Ovary (tissue), 9 donors: ENCODE results near the gene TOB1. TPM values are rescaled to one million over a fixed set of nuclear protein-coding genes. Genes with fewer than 3 reads are reported as not detected.

Experiments used
- DNase-seq, 5 donors: peaks; one replicate each; pipeline ENCODE4 v3.0.0-alpha.2; 2019 to 2020
- H3K27ac ChIP-seq, 2 donors: fragments of 200-600 bp; one replicate each; pipeline versions ENCODE4 v1.5.1 to v1.8.0; 2019 to 2022
- H3K27me3 ChIP-seq: fragments of 200-600 bp; one replicate; pipeline ENCODE4 v1.8.0; 2022
- H3K36me3 ChIP-seq: fragments of 200-600 bp; sonication (generic); one replicate; pipeline ENCODE4 v1.5.1; 2019
- H3K4me1 ChIP-seq: one replicate; pipeline ENCODE4 v1.8.1; 2013; ENCODE audit warnings: mild to moderate bottlenecking, moderate library complexity; ENCODE audit not compliant: insufficient read depth
- H3K4me3 ChIP-seq: fragments of 200-600 bp; sonication (generic); one replicate; pipeline ENCODE4 v1.5.1; 2017
- H3K9me3 ChIP-seq, 2 donors: fragments of 200-600 bp in 1 of 2; sonication (generic) in 1 of 2; one replicate each; pipeline versions ENCODE4 v1.5.1 to v1.8.1; 2013 to 2019; ENCODE audit warnings: mild to moderate bottlenecking in 1 of 2, moderate library complexity in 1 of 2
- CTCF ChIP-seq, 3 donors: fragments of 450-650 bp in 2 of 3; fragments of 200-600 bp in 1 of 3; IDR thresholded peaks; one replicate each; pipeline versions ENCODE4 v1.5.1 to v1.8.0; 2016 to 2022; ENCODE audit warnings: antibody characterized with exemption in 3 of 3, mild to moderate bottlenecking in 1 of 3
- EP300 ChIP-seq: sonication (generic); formaldehyde crosslinking; IDR thresholded peaks from one replicate; pipeline ENCODE4 v1.6.1; 2017; ENCODE audit warnings: antibody characterized with exemption
- POLR2A ChIP-seq: fragments of 450-650 bp; IDR thresholded peaks from one replicate; pipeline ENCODE4 v1.6.1; 2017; ENCODE audit warnings: antibody characterized with exemption, mild to moderate bottlenecking, moderate library complexity
- WGBS, 3 donors: extraction: QIAGEN DNeasy Blood & Tissue Kit in 1 of 3; methylation state at CpG; one replicate each; pipeline versions ENCODE4 v1.1.5 to v1.1.7; 2013 to 2017; 5-methylcytosine and 5-hydroxymethylcytosine counted together
- intact Hi-C, 4 donors: fragments of 100-400 bp; cut with DNase I; formaldehyde crosslinking; loops; one replicate each; pipeline versions ENCODE4 v1.11.0 to v1.15.1; 2022 to 2023
- polyA plus RNA-seq, 2 donors: library from polyadenylated mRNA; stranded (reverse); fragments of 200-250 nt in 1 of 2; fragments of 350-450 nt in 1 of 2; fragmentation: Illumina TruSeq in 1 of 2; extraction: RNeasy Lipid Tissue Mini Kit (QIAGEN cat#74804) in 1 of 2; gene quantifications; one replicate each; pipeline ENCODE4 v1.2.3, GENCODE V29; 2013 to 2014
- total RNA-seq, 7 donors: library from RNA; depleted of rRNA in 2 of 7; stranded (reverse); fragments of >200 nt in 2 of 7; fragmentation: NEBNext Ultra II Directional in 3 of 7; extraction: Animal tissue kit (Norgen Biotek cat#: 25700) in 3 of 7; gene quantifications; one replicate each; pipeline versions ENCODE4 v1.1.0 to v1.2.4, GENCODE V29; 2016 to 2023
- donor health status: DM: no; HTN: no; CAD: no; lungs with moderate emphysema.
- donor health status: DM: no; HTN: no; CAD: no.
- donor health status: Bipolar disorder and iron deficiency.
- donor health status: DM: yes; HTN: yes; CAD: no.
- donor health status: DM: no; HTN: no; CAD: no.
- donor health status: DM: yes; HTN: yes; CAD: no.

TOB1 gene
- total and polyA plus RNA-seq, 9 donors = 19.6 to 150 (median 72.1) TPM

- Histone ChIP-seq H3K9me3 (no peaks in the 10 kb centered on the region), H3K27ac (peak overlapping the region in 1 of 2 donors; percentile 45), H3K36me3 (no peaks in the 10 kb centered on the region), H3K27me3 (no peaks in the 10 kb centered on the region), H3K4me1 (no peaks in the 10 kb centered on the region), H3K4me3 (no peak overlapping the region)
- 71 to 77% (median 75%) methylated on average over 9 of the region's 9 CpGs for WGBS, 3 donors
- DNase-seq = peak in 1 of 5 donors; percentile 29
- intact Hi-C loops = loop anchor here in 3 of 4 donors (2.0 to 10.0 kb wide), 6 partner anchors 55 to 358 kb away; partner anchors contain the start of genes SPAG9 (in 1 of the 3) and SPATA20 (in 1 of the 3)
- TF ChIP-seq POLR2A = no peak
- TF ChIP-seq EP300 = no peak
- TF ChIP-seq CTCF (IDR thresholded peaks at IDR 0.05) = no peak
Observed at GRCh38 chr17:50842506-50843149, 23.5 kb downstream of the TOB1 start.

GRCh38 chr17:50841949-50842354 is 24.2 kb downstream of the TOB1 start:
- DNase-seq = peak; percentile 68 to 89 (median 84)
- H3K9me3 ChIP-seq = no peaks in the 10 kb centered on the region
- H3K27ac ChIP-seq = peak overlapping the region; percentile 5 to 45
- no peaks in the 10 kb centered on the region for H3K4me1 ChIP-seq
- intact Hi-C loops = loop anchor here (2.0 to 10.0 kb wide), 7 partner anchors 55 to 357 kb away; partner anchors contain the start of genes SPAG9 (in 1 of the 4) and SPATA20 (in 1 of the 4)
- H3K4me3 ChIP-seq = no peak overlapping the region
- TF ChIP-seq POLR2A (no peak), EP300 (no peak), CTCF (IDR thresholded peaks at IDR 0.05) (peak; percentile 60 to 85 (median 80))
- no peaks in the 10 kb centered on the region for H3K27me3 ChIP-seq
- WGBS, 3 donors = 14 to 19% (median 15%) methylated on average over 8 of the region's 8 CpGs
- no peaks in the 10 kb centered on the region for H3K36me3 ChIP-seq

GRCh38 chr17:50841277-50841948 is 24.7 kb downstream of the TOB1 start:
- Histone ChIP-seq H3K27ac (peak overlapping the region; percentile 5 to 45), H3K9me3 (no peaks in the 10 kb centered on the region), H3K27me3 (no peaks in the 10 kb centered on the region), H3K36me3 (no peaks in the 10 kb centered on the region), H3K4me3 (no peak overlapping the region), H3K4me1 (no peaks in the 10 kb centered on the region)
- 72 to 73% (median 73%) methylated on average over 11 of the region's 11 CpGs for WGBS, 3 donors
- peak in 1 of 5 donors; percentile 29 for DNase-seq
- intact Hi-C loops = loop anchor here in 3 of 4 donors (2.0 to 10.0 kb wide), 6 partner anchors 54 to 357 kb away; partner anchors contain the start of genes SPAG9 (in 1 of the 3) and SPATA20 (in 1 of the 3)
- no peak for TF ChIP-seq EP300
- no peak for TF ChIP-seq POLR2A
- TF ChIP-seq CTCF (IDR thresholded peaks at IDR 0.05) = no peak

- Histone ChIP-seq H3K27ac (no peak overlapping the region), H3K36me3 (no peaks in the 10 kb centered on the region), H3K4me3 (no peak overlapping the region), H3K4me1 (peaks cover 5% of the 10 kb centered on the region), H3K9me3 (no peaks in the 10 kb centered on the region), H3K27me3 (no peaks in the 10 kb centered on the region)
- 91 to 96% (median 95%) methylated on average over 29 of the region's 29 CpGs for WGBS, 3 donors
- intact Hi-C loops = loop anchor here in 3 of 4 donors (2.0 to 10.0 kb wide), 6 partner anchors 53 to 356 kb away; partner anchors contain the start of genes SPAG9 (in 1 of the 3) and SPATA20 (in 1 of the 3)
- no peak for DNase-seq
- TF ChIP-seq EP300 (no peak), CTCF (IDR thresholded peaks at IDR 0.05) (no peak), POLR2A (no peak)
Observed at GRCh38 chr17:50840311-50840851, 25.8 kb downstream of the TOB1 start.
